Osteocyte (in vitro differentiated cells): Measurements from ENCODE around the gene TIMM23. TPM values are rescaled to one million over a fixed set of nuclear protein-coding genes. Genes with fewer than 3 reads are reported as not detected.

Experiments used
- DNase-seq: peaks from one replicate; pipeline ENCODE4 v3.0.0; 2021; ENCODE audit warnings: mixed read lengths; ENCODE audit not compliant: unreplicated experiment; ENCODE audit errors: extremely low spot score
- H3K27ac Mint-ChIP-seq: one replicate; pipeline ENCODE4 v1.8.0; 2021; ENCODE audit warnings: mild to moderate bottlenecking, mixed read lengths; ENCODE audit not compliant: unreplicated experiment
- H3K27me3 Mint-ChIP-seq: one replicate; pipeline ENCODE4 v1.8.0; 2021; ENCODE audit warnings: mixed read lengths; ENCODE audit not compliant: unreplicated experiment
- H3K36me3 Mint-ChIP-seq: one replicate; pipeline ENCODE4 v1.8.0; 2021; ENCODE audit warnings: mixed read lengths; ENCODE audit not compliant: unreplicated experiment
- H3K4me1 Mint-ChIP-seq: one replicate; pipeline ENCODE4 v1.8.0; 2021; ENCODE audit warnings: mixed read lengths; ENCODE audit not compliant: unreplicated experiment
- H3K4me3 Mint-ChIP-seq: one replicate; pipeline ENCODE4 v1.8.0; 2021; ENCODE audit warnings: mild to moderate bottlenecking, moderate library complexity, mixed read lengths; ENCODE audit not compliant: unreplicated experiment
- H3K9me3 Mint-ChIP-seq: one replicate; pipeline ENCODE4 v1.8.0; 2021; ENCODE audit warnings: mixed read lengths; ENCODE audit not compliant: unreplicated experiment
- CTCF ChIP-seq: fragments of 200-600 bp; sonication (generic); IDR thresholded peaks from 2 replicates; pipeline ENCODE4 v1.5.0; 2021; ENCODE audit warnings: antibody characterized with exemption, mild to moderate bottlenecking, moderate library complexity
- total RNA-seq: library from RNA; stranded (reverse); gene quantifications from 2 replicates; pipeline ENCODE4 v1.2.1, GENCODE V29; 2021

Gene TIMM23
- total RNA-seq, 1 donor from 2014 or later, result 61.1 TPM

DNA sequence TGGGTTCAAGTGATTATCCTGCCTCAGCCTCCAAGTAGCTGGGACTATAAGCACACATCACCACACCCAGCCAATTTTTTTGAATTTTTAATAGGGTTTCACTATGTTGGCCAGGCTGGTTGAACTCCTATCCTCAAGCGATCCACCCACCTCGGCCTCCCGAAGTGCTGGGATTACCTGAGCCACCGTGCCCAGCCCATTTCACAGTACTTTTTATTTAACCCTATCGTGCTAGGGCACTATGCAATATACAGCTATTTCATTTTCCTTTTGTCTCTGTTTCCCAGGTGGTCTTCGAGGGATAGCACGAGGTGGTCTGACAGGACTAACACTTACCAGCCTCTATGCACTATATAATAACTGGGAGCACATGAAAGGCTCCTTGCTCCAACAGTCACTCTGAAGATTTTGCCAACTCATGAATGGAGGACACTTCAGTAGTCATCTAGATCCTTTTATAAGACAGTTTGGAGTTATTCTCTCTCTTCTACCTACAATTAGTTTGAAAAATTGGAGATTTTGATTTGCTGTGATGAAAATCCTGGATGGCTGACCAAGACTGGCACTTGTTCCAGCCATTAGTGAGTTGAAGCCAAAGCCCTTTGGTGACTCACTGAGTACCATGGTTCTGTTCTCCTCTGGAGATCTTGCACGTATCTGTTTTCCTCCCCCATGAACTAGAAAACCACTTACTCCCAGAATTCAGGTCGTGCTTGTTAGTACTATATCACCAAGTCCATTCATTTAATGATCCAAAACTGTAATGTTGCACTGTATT lies 30.8 kb downstream of the TIMM23 start:
- DNase-seq, result no peak
- TF ChIP-seq CTCF, result no peak
- H3K4me1 Mint-ChIP-seq, result no peaks in the 10 kb centered on the region
- H3K27me3 Mint-ChIP-seq, result no peaks in the 10 kb centered on the region
- peaks cover 2% of the 10 kb centered on the region for H3K9me3 Mint-ChIP-seq
- peaks cover 48% of the 10 kb centered on the region for H3K36me3 Mint-ChIP-seq
- no peak overlapping the region for H3K27ac Mint-ChIP-seq
- H3K4me3 Mint-ChIP-seq, result no peak overlapping the region

- peaks cover 50% of the 10 kb centered on the region for H3K36me3 Mint-ChIP-seq
- no peak for DNase-seq
- TF ChIP-seq CTCF, result no peak
- no peak overlapping the region for H3K4me3 Mint-ChIP-seq
- no peak overlapping the region for H3K27ac Mint-ChIP-seq
- no peaks in the 10 kb centered on the region for H3K4me1 Mint-ChIP-seq
- no peaks in the 10 kb centered on the region for H3K27me3 Mint-ChIP-seq
- H3K9me3 Mint-ChIP-seq, result peaks cover 4% of the 10 kb centered on the region
Measured at GRCh38 chr10:46004963-46005362, 32.7 kb downstream of the TIMM23 start.

DNA sequence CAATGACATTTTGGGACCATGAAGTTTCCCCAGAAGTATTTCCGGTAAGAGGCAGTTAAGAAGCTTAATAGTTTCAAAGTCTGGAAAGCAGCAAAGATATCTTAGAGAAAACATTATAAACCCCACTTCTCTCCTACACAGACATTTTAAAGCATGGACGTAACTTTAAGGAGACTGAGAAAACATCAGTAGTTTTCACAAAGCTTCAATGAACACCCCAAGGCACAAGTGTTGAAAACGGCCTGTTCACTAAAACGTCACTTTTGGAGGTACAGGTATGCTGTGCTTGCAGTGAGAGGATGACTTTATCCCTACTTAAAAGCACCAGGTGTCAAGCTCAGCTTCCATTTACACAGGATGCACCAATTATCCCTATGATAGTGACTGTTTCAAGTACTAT lies 33.1 kb downstream of the TIMM23 start:
- Mint-ChIP-seq H3K4me1 (no peaks in the 10 kb centered on the region), H3K36me3 (peaks cover 49% of the 10 kb centered on the region), H3K27me3 (no peaks in the 10 kb centered on the region), H3K4me3 (no peak overlapping the region), H3K9me3 (peaks cover 4% of the 10 kb centered on the region), H3K27ac (no peak overlapping the region)
- no peak for TF ChIP-seq CTCF
- DNase-seq, result no peak

DNA sequence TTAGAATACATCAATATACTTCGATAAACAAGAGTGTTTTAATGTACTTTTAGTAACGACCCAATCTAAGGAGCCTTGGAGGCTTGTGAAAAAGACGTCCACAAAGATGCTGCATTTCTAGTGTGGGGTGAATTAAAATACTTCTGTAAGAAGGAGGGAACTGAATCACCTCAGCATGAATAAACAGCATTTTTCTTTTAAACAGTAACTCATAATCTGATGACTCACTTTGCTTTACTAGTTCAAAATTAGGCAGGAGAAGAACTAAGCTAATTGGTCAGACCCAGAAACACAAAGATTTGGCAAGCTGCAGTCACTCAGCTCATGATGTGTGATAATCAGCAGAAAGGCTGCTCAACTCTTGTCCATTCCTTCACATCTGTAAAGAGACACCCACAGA lies 33.9 kb downstream of the TIMM23 start:
- H3K36me3 Mint-ChIP-seq, result peaks cover 56% of the 10 kb centered on the region
- DNase-seq, result no peak
- peaks cover 4% of the 10 kb centered on the region for H3K9me3 Mint-ChIP-seq
- no peak overlapping the region for H3K27ac Mint-ChIP-seq
- H3K27me3 Mint-ChIP-seq, result no peaks in the 10 kb centered on the region
- H3K4me1 Mint-ChIP-seq, result no peaks in the 10 kb centered on the region
- H3K4me3 Mint-ChIP-seq, result no peak overlapping the region
- no peak for TF ChIP-seq CTCF

DNA sequence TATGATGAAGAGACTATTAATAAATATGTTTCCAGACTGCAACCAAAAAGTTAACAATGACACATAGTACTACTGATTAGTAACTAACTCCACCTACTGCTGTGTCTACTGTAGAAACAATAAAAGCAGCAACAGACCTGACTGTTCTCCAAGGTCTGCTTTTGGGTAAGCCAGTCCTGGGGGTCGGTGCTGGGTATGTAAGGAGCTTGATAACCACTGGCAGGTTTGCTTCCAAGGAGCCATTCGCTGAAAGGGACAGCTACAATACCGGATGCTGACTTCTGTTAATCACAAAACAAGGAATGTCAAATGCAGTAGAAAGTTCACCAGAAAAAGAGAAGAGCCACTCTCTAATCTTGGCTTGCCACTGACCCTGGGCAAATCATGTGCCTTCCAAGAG lies 40.5 kb downstream of the TIMM23 start:
- Mint-ChIP-seq H3K4me1 (peaks cover 2% of the 10 kb centered on the region), H3K4me3 (no peak overlapping the region), H3K9me3 (peaks cover 4% of the 10 kb centered on the region), H3K36me3 (peaks cover 62% of the 10 kb centered on the region), H3K27ac (no peak overlapping the region), H3K27me3 (no peaks in the 10 kb centered on the region)
- no peak for DNase-seq
- no peak for TF ChIP-seq CTCF
